HUDEP-2 (cell line): ENCODE data around the gene IGSF3.

Source experiments
- DNase-seq, 76 experiments: peaks; one replicate each; lab custom pipeline; 2025; ENCODE audit not compliant: unreplicated experiment in 76 of 76; lab: John Stamatoyannopoulos, UW

The IGSF3 gene

DNA sequence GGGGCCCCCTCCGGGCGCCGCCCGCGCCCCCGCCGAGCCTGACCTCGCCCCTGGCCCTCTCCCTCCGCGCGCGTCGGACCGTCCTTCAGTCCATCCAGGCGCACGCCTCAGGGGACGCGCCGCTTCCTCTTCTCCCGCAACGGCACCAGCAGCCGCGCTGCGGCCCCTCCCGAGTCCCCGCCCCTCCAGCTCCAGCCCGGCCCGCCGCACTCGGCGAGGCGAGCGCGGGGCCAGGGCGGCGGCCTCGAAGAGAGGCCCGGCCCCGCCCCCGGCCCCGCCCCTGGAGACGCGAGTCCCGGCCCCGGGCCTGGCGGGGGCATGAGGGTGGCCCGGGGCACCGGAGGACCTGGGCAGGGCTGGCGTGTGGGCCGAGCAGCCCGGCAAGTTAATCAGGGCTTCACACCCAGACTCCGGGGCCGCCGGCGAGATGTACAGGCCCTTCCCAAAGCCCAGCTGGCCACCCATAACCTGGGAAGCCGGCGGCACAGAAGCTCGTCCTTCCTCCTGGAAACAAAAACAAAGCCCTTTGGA, at the start of gene IGSF3:
Gene IGSF3, minus strand, starts transcription at position 159 of the 531 bp plus-strand sequence. CDS start 1,407 bp downstream, outside the sequence.
- peak in 42 of 76 experiments; percentile 9 to 63 (median 31) for DNase-seq

GRCh38 chr1:116717318-116717717, 49.8 kb upstream of the IGSF3 start:
- no peak for DNase-seq

- no peak for DNase-seq
These were observed 48.9 kb upstream of the IGSF3 start for GRCh38 chr1:116716391-116716790.

DNA sequence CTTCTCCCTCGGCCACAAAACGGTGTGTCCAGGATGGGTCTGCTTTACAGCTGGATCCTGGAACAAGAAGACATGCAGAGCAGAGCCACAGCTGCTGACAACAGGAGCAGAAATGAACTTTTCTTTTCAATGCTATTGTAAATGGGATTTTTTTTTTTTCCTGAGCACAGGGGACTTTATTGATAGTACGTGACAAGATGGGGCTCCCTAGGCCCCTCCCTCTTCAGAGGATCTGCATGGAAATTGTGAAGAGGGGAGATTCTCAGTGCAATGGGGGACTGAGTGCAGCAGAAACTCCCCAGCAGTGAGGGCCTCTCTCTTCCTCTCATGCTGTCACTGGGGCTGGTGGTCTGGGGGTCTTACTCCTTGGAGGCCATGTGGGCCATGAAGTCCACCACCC, 45.9 kb upstream of the IGSF3 start:
- DNase-seq: no peak

GRCh38 chr1:116712510-116712909, 45.0 kb upstream of the IGSF3 start:
- no peak for DNase-seq

DNA sequence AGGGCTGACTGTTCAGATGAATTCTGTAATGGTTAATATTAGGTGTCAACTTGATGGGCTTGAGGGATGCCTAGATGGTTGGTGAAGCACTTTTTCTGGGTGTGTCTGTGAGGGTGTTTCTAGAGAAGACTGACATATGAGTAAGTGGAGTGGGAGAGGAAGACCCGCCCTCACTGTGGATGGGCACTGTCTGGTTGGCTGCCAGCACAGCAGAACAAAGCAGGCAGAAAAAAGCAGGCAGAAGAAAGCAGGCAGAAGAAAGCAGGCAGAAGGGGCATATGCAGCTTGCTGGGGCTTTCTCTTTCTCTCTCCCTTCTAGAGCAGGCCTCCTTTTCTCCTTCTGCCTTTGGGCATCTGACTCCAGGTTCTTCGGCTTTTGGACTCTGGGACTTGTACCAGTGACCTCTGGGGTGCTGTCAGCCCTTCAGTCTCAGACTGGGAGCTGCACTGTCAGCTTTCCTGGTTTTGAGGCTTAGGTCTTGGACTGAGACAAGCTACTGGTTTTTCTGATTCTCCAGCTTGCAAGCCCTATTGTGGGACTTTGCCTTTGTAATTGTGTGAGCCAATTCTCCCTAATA, 43.8 kb upstream of the IGSF3 start:
- peak in 1 of 76 experiments; percentile 4 for DNase-seq

DNA sequence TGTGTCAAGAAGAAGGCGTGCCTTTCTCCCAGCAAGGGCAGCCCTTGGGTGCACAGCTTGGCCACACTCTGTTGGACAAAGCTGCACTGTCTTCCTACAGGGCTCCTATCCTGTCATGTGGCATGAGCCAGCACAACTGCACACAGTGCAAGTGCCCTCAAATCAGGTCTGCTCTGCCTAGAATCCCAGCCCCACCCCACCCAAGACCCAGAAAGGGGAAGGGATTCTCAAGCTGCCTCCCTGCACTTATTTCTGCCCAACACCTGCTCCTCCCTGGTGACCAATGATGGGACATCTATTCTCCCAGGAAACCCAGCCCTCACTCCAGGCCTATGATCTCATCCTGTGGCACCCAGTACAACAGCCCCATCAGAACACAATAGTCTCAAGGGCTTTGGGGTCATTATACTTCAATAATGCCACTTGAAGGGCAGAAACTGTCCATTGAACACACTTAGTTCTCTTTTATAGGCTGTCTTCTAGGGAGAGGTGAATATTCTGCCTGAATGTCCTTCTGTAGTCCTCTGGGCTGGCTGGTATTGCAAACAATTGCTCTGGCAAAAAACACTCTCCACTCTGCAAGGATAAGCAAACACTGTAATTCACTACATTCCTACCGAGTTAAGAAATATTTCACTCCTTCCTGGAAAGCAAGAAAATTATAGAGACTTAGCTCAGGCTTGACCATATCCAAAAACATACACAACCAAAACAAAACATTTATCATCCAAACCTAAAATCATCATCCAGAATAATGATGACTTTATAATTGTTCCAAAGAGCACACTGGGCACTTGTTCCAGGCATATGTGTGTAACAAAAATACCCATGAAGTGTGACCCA, 43.1 kb upstream of the IGSF3 start:
- DNase-seq: no peak

- DNase-seq: no peak
These were observed 42.2 kb upstream of the IGSF3 start for GRCh38 chr1:116709666-116710167.

- DNase-seq: no peak
These were observed 40.8 kb upstream of the IGSF3 start for GRCh38 chr1:116708255-116708900.

DNA sequence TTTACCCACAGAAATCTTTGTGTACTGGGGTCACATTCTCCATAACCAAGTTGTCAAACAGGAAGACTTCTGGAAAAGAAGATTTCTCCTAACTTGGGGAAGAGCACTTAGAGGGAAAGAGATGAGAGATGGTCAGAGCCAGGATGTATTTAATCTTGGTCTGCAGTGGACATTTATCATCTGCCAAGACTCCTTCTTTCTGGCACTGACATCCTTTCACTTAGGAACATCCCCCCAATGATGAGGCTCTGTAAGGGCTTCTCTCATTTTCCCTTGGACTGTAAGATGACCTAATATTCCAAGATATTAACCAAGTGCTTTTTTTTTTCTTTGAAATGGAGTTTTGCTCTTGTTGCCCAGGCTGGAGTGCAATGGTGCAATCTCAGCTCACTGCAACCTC, 39.3 kb upstream of the IGSF3 start:
- no peak for DNase-seq

DNA sequence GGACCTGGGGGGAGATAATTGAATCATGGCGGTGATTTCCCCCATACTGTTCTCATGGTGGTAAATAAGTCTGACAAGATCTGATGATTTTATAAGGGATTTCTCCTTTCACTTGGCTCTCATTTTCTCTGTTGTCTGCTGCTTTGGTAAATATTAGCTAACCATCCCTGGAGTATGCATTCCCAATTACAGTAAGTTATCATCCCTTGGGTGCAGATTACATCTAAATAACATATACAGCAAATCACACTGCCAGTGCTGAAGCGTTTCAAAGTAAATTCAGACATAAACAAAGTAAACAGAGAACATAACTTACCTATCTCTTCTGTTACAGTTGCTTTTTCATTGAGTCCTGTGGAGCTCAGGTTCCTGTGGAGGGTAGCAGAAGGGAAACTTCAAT, 38.6 kb upstream of the IGSF3 start:
- no peak for DNase-seq

DNA sequence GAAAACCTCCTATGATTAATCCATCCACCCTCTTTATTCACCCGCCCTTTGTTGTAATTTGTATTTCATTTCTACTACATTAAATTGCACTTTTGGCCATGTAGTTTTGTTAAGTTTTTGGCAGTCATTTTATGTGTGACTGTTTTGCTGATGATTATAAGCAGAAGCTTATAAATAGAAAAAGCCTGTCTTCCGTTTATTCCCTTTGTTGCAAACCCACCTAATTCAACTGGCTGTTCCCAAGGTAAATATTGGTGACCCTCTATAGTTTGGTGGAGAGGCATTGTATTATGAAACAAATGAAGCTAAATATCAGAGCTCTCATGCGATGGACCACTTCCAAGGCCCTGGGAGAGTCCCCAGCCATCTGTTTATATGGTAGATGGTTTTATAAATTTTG, 36.7 kb upstream of the IGSF3 start:
- no peak for DNase-seq

- DNase-seq: no peak
These were observed 32.1 kb upstream of the IGSF3 start for GRCh38 chr1:116699605-116700004.

DNA sequence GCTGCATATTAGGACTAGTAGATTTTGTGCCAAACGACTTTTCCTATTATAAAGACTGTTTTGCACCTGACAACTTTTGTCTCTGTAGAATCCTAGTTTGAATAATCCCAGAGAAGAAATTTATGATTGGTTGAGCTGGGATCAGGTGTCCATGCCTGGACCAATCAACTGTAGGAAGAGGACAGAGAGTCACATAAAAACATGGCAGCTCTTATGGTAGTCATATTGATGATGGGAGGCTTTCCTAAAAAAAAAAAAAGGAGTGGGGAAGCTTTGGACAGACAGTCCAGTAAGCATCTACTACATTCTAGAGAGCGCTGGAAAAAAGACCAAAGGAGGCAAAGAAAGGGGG, 30.7 kb upstream of the IGSF3 start:
- no peak for DNase-seq

- no peak for DNase-seq
These were observed 30.2 kb upstream of the IGSF3 start for GRCh38 chr1:116697548-116698243.

GRCh38 chr1:116694524-116694923, 27.0 kb upstream of the IGSF3 start:
- DNase-seq: no peak

DNA sequence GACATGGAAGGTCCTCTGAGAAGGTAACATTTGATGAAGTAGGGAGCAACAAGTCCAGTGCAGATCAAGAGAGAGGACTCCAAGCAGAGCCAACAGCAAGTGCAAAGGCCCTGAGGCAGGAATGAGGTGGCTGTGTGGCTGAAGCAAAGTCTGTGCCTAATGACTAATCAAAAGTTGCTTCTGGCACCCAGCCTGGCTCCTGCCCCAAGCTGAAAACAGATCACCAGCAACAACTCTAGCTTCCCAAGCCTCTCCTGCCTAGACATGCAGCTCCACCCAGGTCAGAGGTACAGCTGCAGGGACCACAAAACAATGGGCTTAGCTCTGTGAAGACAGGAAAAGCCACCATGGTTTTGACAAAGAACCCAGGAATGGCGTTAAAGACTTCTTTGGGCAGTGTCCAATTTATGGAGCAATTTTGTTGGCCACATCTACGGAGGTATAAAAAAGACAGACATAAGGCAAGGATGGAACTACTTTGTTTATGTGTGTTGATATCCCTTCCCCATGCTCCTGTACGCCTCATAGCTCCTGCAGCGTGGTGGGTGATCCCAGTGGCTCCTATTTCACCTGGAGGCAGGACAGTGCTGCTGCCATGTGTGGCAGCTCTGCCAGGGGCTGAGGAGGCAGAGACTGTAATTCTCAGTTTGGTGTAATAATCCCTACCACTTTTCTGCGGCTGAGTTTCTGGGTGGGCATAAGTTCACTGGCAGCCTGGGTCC, 26.4 kb upstream of the IGSF3 start:
- peak in 8 of 76 experiments; percentile 6 to 54 (median 18) for DNase-seq

DNA sequence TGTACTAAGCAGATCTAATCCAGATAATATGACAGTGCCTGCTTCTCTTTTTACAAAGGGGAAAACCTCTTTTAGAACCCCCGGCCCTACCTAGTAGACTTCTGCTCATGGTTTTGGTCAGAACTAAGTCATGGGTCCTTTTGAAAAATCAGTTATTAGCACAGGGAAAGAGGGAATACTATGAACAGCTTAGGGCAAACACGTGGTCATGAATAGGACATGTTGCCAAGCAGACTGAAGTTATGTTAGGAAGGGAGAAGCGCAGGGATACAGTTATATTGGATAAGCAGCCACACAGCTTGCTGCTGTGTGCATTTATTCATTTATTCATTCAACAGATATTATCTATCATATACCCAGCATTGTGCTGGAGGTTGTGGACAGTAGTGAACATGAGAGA, 25.3 kb upstream of the IGSF3 start:
- DNase-seq: no peak

GRCh38 chr1:116690849-116691406, 23.4 kb upstream of the IGSF3 start:
- no peak for DNase-seq

DNA sequence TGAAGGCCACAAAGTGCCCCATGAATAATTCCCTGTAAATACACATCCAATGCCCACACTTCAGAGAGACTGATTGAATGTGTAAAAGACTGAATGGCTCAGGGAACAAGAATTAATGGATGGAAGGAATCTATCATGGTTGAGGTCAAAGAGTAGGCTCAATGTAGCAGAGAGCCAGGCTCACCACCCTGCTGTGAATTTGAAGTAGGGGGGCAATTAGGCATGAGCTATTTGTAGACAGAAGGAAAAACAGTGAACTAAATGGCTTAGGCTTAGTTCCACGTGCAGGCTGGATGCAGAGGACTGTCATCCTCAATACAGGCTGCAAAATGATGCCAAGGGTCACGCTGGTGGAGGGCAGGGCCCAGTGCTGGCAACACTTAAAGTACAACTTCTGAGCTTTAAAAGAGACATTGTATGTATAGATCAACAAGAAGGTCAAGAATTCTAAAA, 22.9 kb upstream of the IGSF3 start:
- no peak for DNase-seq
